Sigmoid colon (tissue), 3 donors: ENCODE results near the gene ACYP2.

Experiments used
- CTCF ChIP-seq, 4 experiments: fragments of 450-650 bp in 3 of 4; fragments of 200-600 bp in 1 of 4; IDR thresholded peaks; one replicate each; pipeline ENCODE4 v1.5.1; 2016 to 2019; ENCODE audit warnings: antibody characterized with exemption in 4 of 4, mild to moderate bottlenecking in 3 of 4, moderate library complexity in 2 of 4
- POLR2A ChIP-seq, 2 donors: fragments of 450-650 bp; IDR thresholded peaks; one replicate each; pipeline ENCODE4 v1.6.1; 2016; ENCODE audit warnings: antibody characterized with exemption in 2 of 2, mild to moderate bottlenecking in 2 of 2, moderate library complexity in 2 of 2

GRCh38 chr2:54196646-54197045, 81.2 kb downstream of the ACYP2 start:
- TF ChIP-seq POLR2A (IDR thresholded peaks at IDR 0.05), result no peak
- no peak for TF ChIP-seq CTCF (IDR thresholded peaks at IDR 0.05)
